GM12872 (cell line): Measurements from ENCODE around the gene MAVS.

ENCODE experiments used
- TF ChIP-seq, protein P1 (sequence below): IDR thresholded peaks from 3 replicates; pipeline ENCODE4 v1.5.1; 2011; ENCODE audit warnings: low read depth, mild to moderate bottlenecking, low read length, moderate library complexity; ENCODE audit not compliant: insufficient read depth

MAVS gene

DNA sequence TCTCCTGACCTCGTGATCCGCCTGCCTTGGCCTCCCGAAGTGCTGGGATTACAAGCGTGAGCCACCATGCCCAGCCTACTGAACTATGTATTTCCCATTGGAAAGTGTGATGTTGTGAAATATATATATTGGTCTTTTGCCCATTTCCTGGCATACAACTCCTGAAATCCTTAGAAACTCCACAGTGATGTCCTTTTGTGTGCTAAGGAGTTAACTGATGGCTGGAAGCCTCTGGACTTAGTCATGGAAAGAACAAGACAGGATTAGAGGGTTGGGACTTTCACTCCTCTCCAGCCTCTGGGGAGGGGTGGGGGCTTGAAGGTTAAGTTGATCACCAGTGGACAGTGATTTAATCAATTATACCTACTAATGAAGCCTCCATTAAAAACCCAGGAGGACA lies 49.7 kb downstream of the MAVS start:
- TF ChIP-seq, protein P1, sequence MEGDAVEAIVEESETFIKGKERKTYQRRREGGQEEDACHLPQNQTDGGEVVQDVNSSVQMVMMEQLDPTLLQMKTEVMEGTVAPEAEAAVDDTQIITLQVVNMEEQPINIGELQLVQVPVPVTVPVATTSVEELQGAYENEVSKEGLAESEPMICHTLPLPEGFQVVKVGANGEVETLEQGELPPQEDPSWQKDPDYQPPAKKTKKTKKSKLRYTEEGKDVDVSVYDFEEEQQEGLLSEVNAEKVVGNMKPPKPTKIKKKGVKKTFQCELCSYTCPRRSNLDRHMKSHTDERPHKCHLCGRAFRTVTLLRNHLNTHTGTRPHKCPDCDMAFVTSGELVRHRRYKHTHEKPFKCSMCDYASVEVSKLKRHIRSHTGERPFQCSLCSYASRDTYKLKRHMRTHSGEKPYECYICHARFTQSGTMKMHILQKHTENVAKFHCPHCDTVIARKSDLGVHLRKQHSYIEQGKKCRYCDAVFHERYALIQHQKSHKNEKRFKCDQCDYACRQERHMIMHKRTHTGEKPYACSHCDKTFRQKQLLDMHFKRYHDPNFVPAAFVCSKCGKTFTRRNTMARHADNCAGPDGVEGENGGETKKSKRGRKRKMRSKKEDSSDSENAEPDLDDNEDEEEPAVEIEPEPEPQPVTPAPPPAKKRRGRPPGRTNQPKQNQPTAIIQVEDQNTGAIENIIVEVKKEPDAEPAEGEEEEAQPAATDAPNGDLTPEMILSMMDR: no peak

GRCh38 chr20:3896853-3897583 lies 50.4 kb downstream of the MAVS start:
- TF ChIP-seq, protein P1: no peak

GRCh38 chr20:3898639-3899038 lies 52.0 kb downstream of the MAVS start:
- TF ChIP-seq, protein P1: no peak

GRCh38 chr20:3900187-3900604 lies 53.6 kb downstream of the MAVS start:
- TF ChIP-seq, protein P1: no peak

GRCh38 chr20:3901028-3901705 lies 54.5 kb downstream of the MAVS start:
- TF ChIP-seq, protein P1: no peak

DNA sequence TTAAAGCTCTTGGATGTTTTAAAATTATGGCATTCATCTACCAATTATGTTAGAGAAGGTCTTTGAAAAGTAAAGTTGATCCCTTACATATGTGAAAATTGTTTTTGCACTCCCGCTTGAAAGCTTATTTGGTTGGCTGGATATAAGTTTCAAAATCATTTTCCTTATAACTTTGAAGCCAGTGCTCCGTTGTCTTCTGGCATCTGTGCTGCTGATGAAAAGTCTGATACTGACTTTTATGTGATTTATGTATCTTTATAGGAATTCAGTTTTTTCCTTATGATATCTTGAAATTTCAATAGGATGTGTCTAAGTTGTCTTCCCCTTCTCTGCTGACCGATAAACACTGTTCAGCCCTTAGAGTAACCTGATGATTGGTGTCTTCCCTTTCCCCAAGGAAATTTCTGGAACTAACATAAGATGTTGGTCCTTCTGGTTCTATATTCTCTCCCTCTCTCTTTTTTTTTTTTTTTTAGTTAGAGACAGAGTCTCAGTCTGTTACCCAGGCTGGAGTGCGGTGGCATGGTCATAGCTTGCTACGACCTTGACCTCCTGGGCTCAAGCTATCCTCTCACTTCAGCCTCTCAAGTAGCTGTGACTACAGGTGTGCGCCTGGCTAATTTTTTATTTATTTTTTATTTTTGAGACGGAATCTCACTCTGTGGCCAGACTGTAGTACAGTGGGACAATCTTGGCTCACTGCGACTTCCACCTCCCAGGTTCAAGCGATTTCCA lies 55.2 kb downstream of the MAVS start:
- TF ChIP-seq, protein P1: no peak

DNA sequence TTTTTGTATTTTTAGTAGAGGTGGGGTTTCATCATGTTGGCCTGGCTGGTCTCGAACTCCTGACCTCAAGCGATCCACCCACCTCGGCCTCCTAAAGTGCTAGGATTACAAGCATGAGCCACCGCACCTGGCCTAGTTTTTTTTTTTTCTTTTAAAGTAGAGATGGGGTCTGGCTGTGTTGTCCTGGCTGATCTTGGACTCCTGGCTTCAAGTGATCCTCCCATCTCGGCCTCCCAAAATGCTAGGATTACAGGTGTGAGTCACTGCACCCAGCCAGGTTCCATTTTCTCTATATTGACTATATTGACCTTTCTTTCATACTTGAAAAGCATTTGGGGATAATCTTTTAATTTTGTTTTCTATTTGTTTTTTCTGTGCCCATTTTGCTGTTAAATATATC lies 55.8 kb downstream of the MAVS start:
- TF ChIP-seq, protein P1: no peak
